Effector memory CD8-positive, alpha-beta T cell (primary cell): ENCODE data around the gene COL25A1.

ENCODE experiments used
- ATAC-seq: fragments of 150-1000 bp; cut with Tn5 transposase; replicated peaks from 2 replicates; pipeline ENCODE4 v1.10.0; 2021; ENCODE audit warnings: mild to moderate bottlenecking, moderate library complexity
- DNase-seq, 3 experiments: peaks; one replicate each; pipeline ENCODE4 v3.0.0; 2021
- H3K27ac Mint-ChIP-seq, 2 donors: one replicate each; pipeline ENCODE4 v1.8.0; 2022; ENCODE audit warnings: mild to moderate bottlenecking in 2 of 2, mixed read lengths in 2 of 2, moderate library complexity in 2 of 2
- H3K27me3 Mint-ChIP-seq, 2 donors: one replicate each; pipeline ENCODE4 v1.8.0; 2022; ENCODE audit warnings: mixed read lengths in 2 of 2
- H3K36me3 Mint-ChIP-seq: one replicate; pipeline ENCODE4 v1.8.0; 2022; ENCODE audit warnings: mild to moderate bottlenecking, moderate library complexity, mixed read lengths; ENCODE audit not compliant: insufficient read depth
- H3K4me1 Mint-ChIP-seq, 2 donors: one replicate each; pipeline ENCODE4 v1.8.0; 2022; ENCODE audit warnings: low read depth in 2 of 2, mixed read lengths in 2 of 2
- H3K4me3 Mint-ChIP-seq, 2 donors: one replicate each; pipeline ENCODE4 v1.8.0; 2022; ENCODE audit warnings: mild to moderate bottlenecking in 2 of 2, mixed read lengths in 2 of 2, moderate library complexity in 2 of 2
- H3K9me3 Mint-ChIP-seq, 2 donors: one replicate each; pipeline ENCODE4 v1.8.0; 2022; ENCODE audit warnings: mixed read lengths in 2 of 2

The COL25A1 gene

GRCh38 chr4:109313168-109314133 is 11.0 kb upstream of the COL25A1 start:
- H3K4me3 Mint-ChIP-seq: no peak overlapping the region

GRCh38 chr4:109303140-109303496 is 660 bp upstream of the COL25A1 start:
- H3K36me3 Mint-ChIP-seq: peaks cover 2% of the 10 kb centered on the region
- no peak for DNase-seq
- H3K4me3 Mint-ChIP-seq: peak overlapping the region; percentile 74 to 78
- peaks cover 75 to 79% of the 10 kb centered on the region in 2 donors for H3K27me3 Mint-ChIP-seq
- H3K4me1 Mint-ChIP-seq: peaks cover 10 to 13% of the 10 kb centered on the region in 2 donors
- H3K9me3 Mint-ChIP-seq: no peaks in the 10 kb centered on the region
- H3K27ac Mint-ChIP-seq: no peak overlapping the region
- peak; percentile 35 for ATAC-seq

More at GRCh38 chr4:109313168-109314133, 11.0 kb upstream of the COL25A1 start:
- H3K27me3 Mint-ChIP-seq: peaks cover 27 to 62% of the 10 kb centered on the region in 2 donors
- no peak for ATAC-seq
- peaks cover 5 to 9% of the 10 kb centered on the region in 2 donors for H3K9me3 Mint-ChIP-seq
- H3K36me3 Mint-ChIP-seq: no peaks in the 10 kb centered on the region
- DNase-seq: no peak
- H3K4me1 Mint-ChIP-seq: no peaks in the 10 kb centered on the region
- no peak overlapping the region for H3K27ac Mint-ChIP-seq

DNA sequence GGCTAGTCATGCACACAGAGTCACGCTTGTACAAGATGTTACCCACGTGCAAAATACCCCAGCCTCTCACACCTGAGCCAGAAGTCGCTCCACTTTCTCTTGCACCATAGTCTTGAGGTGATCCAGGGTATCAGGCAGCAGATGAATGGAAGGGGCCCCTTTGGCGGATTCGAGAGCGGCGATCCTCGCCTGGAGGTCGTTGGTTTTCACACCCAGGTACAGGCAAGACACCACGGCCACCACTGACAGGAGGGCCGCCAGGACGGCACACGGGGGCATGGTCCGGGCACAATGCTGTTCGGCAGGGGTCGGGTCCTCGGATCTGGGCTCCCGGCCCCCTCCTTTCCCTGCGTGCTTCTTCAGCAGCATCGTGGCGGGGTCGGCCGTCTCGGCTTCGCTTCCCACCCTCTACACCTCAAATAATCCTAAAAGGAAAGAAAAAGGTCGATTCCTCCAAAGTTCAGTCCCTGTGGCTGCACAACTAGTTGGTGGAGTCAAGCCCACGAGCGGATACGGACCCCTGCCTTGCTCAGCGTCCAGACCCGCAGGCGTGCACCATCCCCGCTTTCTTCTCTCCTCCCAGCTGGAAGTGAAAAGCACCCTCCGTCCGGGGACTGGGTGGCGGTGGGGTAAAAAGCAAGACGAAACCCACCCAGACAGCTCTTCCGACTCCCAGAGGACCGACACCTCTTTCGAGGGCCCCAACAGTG is 652 bp downstream of the COL25A1 start:
- ATAC-seq (peak; percentile 9), DNase-seq (no peak)
- peaks cover 71 to 83% of the 10 kb centered on the region in 2 donors for H3K27me3 Mint-ChIP-seq
- no peak overlapping the region for H3K27ac Mint-ChIP-seq
- no peaks in the 10 kb centered on the region for H3K9me3 Mint-ChIP-seq
- H3K4me3 Mint-ChIP-seq: peak overlapping the region; percentile 74 to 78
- peaks cover 2% of the 10 kb centered on the region for H3K36me3 Mint-ChIP-seq
- H3K4me1 Mint-ChIP-seq: peaks cover 10 to 13% of the 10 kb centered on the region in 2 donors

DNA sequence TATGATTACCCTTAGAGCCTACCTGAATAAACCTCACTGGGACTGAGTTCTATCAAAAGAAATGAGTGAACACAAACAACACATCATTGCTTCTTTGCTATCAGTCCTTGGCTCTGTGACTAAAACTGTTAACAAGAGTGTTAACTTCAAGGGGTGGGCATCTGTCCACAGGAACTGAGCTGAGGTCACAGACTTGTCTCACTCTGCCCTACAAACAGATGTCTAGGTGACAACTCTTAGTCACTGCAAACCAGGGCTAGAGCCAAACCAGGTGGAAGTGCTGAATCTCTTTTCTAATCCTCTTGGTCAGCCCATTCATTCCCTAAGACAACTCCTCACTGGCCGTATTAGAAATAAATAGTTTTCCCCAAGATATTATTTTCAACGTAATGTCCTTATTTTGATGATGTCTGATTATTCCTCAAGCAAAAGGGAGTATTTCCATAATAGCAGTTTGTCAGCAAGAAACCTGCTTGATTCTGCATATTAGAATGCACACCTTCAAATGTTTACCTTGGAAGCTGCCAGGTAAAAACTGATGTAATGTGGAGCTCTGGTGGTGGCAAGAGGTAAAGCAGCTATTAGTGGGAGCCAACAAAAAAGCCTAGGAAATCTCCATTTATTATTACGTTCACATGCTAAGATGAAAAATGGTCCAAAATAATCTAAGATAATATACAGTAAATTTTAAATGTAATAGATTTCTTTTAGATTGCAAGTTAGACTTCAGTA is 4.0 kb downstream of the COL25A1 start:
- Mint-ChIP-seq H3K27ac (no peak overlapping the region), H3K4me1 (peaks cover 10 to 13% of the 10 kb centered on the region in 2 donors), H3K4me3 (no peak overlapping the region), H3K36me3 (peaks cover 2% of the 10 kb centered on the region), H3K9me3 (no peaks in the 10 kb centered on the region), H3K27me3 (peaks cover 48 to 68% of the 10 kb centered on the region in 2 donors)
- DNase-seq: no peak
- no peak for ATAC-seq

GRCh38 chr4:109296527-109296926 is 5.9 kb downstream of the COL25A1 start:
- H3K4me3 Mint-ChIP-seq: no peak overlapping the region
- H3K9me3 Mint-ChIP-seq: no peaks in the 10 kb centered on the region
- H3K27ac Mint-ChIP-seq: no peak overlapping the region
- ATAC-seq: no peak
- no peaks in the 10 kb centered on the region for H3K36me3 Mint-ChIP-seq
- H3K27me3 Mint-ChIP-seq: peaks cover 31 to 61% of the 10 kb centered on the region in 2 donors
- peaks cover 3% of the 10 kb centered on the region in 2 donors for H3K4me1 Mint-ChIP-seq
- no peak for DNase-seq

GRCh38 chr4:109295081-109295480 is 7.4 kb downstream of the COL25A1 start:
- ATAC-seq: no peak
- Mint-ChIP-seq H3K27ac (no peak overlapping the region), H3K4me1 (no peaks in the 10 kb centered on the region), H3K9me3 (no peaks in the 10 kb centered on the region), H3K4me3 (no peak overlapping the region), H3K36me3 (no peaks in the 10 kb centered on the region), H3K27me3 (peaks cover 17 to 48% of the 10 kb centered on the region in 2 donors)
- DNase-seq: no peak

GRCh38 chr4:109294468-109295020 is 7.9 kb downstream of the COL25A1 start:
- H3K9me3 Mint-ChIP-seq: no peaks in the 10 kb centered on the region
- DNase-seq (no peak), ATAC-seq (no peak)
- peaks cover 12 to 43% of the 10 kb centered on the region in 2 donors for H3K27me3 Mint-ChIP-seq
- H3K4me3 Mint-ChIP-seq: no peak overlapping the region
- no peaks in the 10 kb centered on the region for H3K4me1 Mint-ChIP-seq
- H3K36me3 Mint-ChIP-seq: no peaks in the 10 kb centered on the region
- H3K27ac Mint-ChIP-seq: no peak overlapping the region

DNA sequence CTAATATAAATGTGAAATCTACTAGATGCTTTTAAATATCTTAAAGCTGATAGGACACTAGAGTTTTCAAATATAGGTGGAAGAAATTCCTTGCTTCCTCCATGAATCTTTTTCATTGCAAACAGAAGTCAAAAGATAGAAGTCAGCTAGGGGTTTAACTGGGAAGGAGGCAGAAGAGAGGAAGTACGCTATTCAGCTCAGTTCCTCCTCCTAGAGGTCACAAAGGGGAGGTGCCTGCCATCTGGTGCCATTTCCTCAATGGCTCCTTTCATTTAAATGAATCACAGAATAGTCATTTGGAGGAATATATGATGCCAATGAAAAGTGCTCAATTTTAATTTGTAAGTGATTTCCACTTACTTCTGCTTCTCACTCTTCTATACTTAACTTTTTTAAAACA is 8.5 kb downstream of the COL25A1 start:
- no peak for DNase-seq
- no peak for ATAC-seq
- Mint-ChIP-seq H3K4me1 (no peaks in the 10 kb centered on the region), H3K36me3 (no peaks in the 10 kb centered on the region), H3K27me3 (peaks cover 10 to 40% of the 10 kb centered on the region in 2 donors), H3K27ac (no peak overlapping the region), H3K4me3 (no peak overlapping the region), H3K9me3 (no peaks in the 10 kb centered on the region)

- Mint-ChIP-seq H3K27me3 (peaks cover 0 to 29% of the 10 kb centered on the region in 2 donors), H3K4me3 (no peak overlapping the region), H3K9me3 (no peaks in the 10 kb centered on the region), H3K36me3 (no peaks in the 10 kb centered on the region), H3K27ac (no peak overlapping the region), H3K4me1 (no peaks in the 10 kb centered on the region)
- ATAC-seq (no peak), DNase-seq (no peak)
These were observed 10.7 kb downstream of the COL25A1 start for GRCh38 chr4:109291707-109292238.

- H3K4me1 Mint-ChIP-seq: no peaks in the 10 kb centered on the region
These were observed 11.5 kb downstream of the COL25A1 start for GRCh38 chr4:109290918-109291317.

DNA sequence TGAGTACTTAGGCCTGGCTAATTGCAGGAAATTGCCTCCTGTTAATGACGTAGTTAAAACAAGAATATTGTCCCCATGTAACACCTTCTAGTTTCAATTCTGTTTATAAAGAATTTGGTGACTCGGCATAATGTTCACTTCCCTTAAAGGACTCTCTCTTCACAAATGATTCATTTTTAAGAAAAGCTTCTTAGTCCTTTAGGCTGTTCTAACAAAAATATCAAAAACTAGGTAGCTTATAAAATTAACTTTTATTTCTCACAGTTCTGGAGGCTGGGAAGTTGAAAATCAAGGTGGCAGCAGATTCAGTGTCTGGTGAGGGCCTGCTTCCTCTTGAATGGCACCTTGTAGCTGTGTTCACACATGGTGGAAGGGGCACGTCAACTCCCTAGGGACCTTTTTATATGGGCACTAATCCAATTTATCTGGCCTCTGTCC is 23.8 kb downstream of the COL25A1 start:
- DNase-seq: no peak
- H3K9me3 Mint-ChIP-seq: no peaks in the 10 kb centered on the region
- no peak overlapping the region for H3K4me3 Mint-ChIP-seq
- H3K36me3 Mint-ChIP-seq: no peaks in the 10 kb centered on the region
- H3K27ac Mint-ChIP-seq: no peak overlapping the region
- no peaks in the 10 kb centered on the region for H3K4me1 Mint-ChIP-seq
- peaks cover 5 to 34% of the 10 kb centered on the region in 2 donors for H3K27me3 Mint-ChIP-seq
- ATAC-seq: no peak

More at GRCh38 chr4:109290918-109291317, 11.5 kb downstream of the COL25A1 start:
- DNase-seq: no peak
- H3K27me3 Mint-ChIP-seq: peaks cover 0 to 28% of the 10 kb centered on the region in 2 donors
- H3K27ac Mint-ChIP-seq: no peak overlapping the region
- H3K9me3 Mint-ChIP-seq: no peaks in the 10 kb centered on the region
- no peak overlapping the region for H3K4me3 Mint-ChIP-seq
- H3K36me3 Mint-ChIP-seq: no peaks in the 10 kb centered on the region
- ATAC-seq: no peak

- Mint-ChIP-seq H3K27me3 (peaks cover 10 to 42% of the 10 kb centered on the region in 2 donors), H3K4me1 (no peaks in the 10 kb centered on the region), H3K27ac (no peak overlapping the region), H3K4me3 (no peak overlapping the region), H3K36me3 (no peaks in the 10 kb centered on the region), H3K9me3 (no peaks in the 10 kb centered on the region)
- ATAC-seq: no peak
- DNase-seq: no peak
These were observed 25.9 kb downstream of the COL25A1 start for GRCh38 chr4:109276482-109277095.
